Stimulated activated CD8-positive, alpha-beta memory T cell treated with anti-CD3 and anti-CD28 coated beads, Interleukin-15, amount 100 ng/mL, for 24 hours (primary cell): ENCODE results near the gene WNT1.

Experiments used
- DNase-seq: peaks from one replicate; pipeline ENCODE4 v3.0.0-alpha.2; 2020; ENCODE audit warnings: low read depth

WNT1 gene

DNA sequence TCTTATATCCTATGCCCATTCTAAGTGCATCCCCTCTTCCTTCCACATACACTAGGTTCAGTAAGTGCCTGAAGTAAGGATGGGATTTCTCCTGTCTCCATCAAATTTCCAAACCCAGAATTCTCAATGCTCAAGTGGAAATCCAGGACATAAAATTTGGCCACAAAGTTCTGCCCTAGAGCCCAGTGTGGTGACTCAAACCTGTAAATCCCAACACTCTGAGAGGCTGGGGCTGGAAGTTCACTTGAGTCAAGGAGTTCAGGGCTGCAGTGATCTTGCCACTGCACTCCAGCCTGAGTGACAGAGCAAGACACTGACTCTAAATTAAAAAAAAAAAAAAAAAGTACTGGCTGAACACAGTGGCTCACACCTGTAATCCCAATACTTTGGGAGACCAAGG, 16.3 kb upstream of the WNT1 start:
- DNase-seq = no peak

- no peak for DNase-seq
Observed at GRCh38 chr12:48965298-48965838, 12.8 kb upstream of the WNT1 start.

- DNase-seq = no peak
Observed at GRCh38 chr12:48966177-48966895, 11.8 kb upstream of the WNT1 start.

DNA sequence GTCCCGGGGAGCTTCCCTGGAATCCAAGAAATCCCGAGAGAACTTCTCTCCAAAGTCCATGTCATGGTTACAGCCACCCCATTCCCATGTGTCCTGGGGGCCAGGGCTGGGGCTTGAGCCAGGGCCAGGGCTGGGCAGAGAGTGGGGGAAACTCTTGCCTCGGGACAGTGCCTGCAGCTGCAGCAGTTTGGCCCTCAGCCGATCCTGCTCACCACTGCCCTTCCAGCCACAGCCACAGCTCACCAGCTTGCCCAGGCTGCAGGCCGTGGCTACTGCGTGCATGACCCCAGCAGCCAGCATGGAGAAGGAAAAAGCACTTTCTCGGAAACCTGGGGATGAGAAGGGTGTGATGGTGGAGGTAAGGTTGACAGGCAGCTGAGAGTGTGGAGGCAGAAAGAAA, 10.1 kb upstream of the WNT1 start:
- no peak for DNase-seq

DNA sequence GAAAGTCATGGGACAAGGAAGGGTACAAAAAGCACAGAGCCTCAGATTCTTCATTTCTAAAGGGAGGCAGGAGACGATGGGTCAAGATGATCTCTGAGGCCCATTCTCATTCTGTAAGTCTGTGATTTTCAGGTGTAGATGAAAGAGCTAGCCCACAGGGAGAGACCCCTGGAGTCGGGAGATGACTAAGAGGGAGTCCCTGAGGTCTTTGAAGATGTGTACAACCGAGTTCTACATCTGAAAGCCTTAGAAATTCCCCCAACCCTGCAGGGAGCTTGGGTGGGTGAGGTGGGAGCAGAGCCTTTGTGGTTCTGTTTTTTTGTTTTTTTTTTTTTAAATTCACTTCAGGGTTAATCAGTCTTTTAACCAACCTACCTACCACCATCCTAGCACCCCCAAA, 9.7 kb upstream of the WNT1 start:
- DNase-seq = no peak

GRCh38 chr12:48969160-48969771, 8.9 kb upstream of the WNT1 start:
- no peak for DNase-seq

DNA sequence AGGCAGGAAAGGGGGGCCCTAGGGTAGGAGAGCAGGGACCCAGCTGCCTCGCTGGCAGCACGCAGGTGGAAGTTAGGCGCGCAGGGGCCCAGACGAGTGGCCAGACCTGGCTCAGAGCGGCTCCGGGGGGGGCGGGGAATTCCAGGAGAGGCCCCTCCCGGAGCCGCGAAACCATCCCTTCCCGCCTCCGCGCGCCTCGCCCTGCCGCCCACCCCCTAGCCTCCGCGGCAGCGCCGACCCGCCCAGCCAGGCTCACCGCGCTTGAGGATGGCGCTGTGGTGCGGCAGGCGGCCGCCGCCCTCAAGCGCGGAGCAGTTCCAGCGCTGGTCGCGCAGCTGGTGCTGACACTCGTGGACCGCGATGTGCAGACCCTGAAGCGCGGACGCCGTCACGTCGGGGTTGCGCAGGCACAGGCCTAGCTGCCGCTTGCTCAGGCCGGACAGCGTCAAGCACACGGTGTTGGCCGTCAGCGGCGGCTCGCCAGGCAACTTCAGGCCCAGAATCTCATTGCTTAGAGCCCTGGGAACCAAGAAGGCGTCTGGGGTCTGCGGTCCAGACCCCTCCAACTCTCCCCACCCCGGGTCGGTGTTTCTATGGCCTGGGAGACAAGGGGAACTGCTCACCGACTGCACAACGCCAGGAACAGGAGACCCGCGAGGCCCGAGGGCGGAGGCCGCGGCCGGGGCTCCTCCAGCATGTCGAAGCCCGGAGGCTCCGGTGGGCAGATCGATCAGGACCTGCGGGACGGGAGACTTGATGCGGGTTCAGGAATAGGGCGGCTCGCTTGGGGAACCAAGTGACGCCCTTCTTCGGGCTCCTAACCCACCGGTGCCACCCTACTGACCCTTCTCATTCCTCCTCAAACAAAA, 8.1 kb upstream of the WNT1 start:
- no peak for DNase-seq

GRCh38 chr12:48970702-48971334, 7.3 kb upstream of the WNT1 start:
- no peak for DNase-seq

GRCh38 chr12:48972213-48972951, 5.7 kb upstream of the WNT1 start:
- no peak for DNase-seq

DNA sequence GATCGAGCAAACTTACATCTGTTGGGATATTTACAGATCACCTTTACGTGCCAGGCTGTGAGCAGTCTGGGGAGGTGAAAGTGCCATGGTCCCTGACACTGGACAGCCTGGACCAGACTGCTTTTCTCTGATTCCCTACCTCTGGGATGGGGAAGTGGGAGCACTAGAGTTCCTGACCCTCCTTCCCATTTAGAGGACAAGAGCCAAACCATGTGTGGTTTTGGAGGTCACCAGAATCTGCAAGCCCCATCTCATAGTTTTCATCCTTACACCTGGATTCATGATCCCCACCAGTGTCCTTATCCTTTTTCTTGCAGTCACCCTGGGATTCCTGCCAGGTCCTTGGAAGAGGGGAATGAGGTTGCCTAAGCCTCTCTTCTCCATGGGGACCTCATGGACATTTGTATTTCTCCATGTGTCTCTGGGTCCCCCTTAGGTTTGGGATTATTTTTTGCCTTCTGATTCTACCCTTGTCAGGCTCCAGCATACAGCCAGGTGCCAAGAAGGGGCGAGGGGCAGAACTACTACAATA, 5.1 kb upstream of the WNT1 start:
- DNase-seq = no peak

DNA sequence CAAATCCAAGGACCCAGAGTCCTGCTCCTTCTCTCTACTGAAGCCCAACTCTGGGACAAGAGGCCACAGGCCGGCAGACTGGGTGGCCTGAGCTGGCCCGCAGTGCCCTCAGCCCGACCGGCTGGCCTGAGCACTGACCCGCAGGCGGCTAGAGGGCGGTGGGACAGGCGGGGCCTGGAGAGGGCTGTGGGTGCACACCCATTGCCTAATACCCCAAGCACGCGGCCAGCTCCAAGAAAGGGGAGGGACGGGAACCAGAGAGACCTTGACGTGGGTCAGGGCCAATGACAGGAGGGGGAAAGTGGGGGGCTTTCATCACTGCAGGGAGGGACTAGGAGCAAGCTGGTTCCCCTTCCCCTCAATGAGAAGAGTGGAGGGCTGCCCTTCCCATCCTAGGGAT, 4.6 kb upstream of the WNT1 start:
- DNase-seq = no peak

- no peak for DNase-seq
Observed at GRCh38 chr12:48973941-48974673, 4.0 kb upstream of the WNT1 start.

- peak; percentile 75 for DNase-seq
Observed at GRCh38 chr12:48977290-48978281, 536 bp upstream of the WNT1 start.

GRCh38 chr12:48978741-48979601, 849 bp downstream of the WNT1 start:
- no peak for DNase-seq

- no peak for DNase-seq
Observed at GRCh38 chr12:48979602-48980388, 1.7 kb downstream of the WNT1 start.

DNA sequence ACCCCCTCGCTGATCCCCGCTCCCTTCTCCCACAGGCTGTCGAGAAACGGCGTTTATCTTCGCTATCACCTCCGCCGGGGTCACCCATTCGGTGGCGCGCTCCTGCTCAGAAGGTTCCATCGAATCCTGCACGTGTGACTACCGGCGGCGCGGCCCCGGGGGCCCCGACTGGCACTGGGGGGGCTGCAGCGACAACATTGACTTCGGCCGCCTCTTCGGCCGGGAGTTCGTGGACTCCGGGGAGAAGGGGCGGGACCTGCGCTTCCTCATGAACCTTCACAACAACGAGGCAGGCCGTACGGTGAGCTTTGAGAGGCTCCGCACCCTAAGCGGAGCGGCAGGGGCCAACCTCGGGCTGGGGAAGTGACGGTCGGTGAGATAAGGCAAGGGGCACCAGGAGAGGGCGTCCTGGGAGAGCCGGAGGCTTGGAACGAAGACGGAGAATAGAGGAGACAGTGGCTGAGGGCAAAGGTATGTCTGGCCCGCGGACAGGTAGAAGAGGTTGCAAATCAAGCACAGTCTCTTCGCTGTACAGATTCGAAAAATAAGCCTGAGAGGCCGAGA, 2.3 kb downstream of the WNT1 start:
- DNase-seq = no peak
